SU-DHL-6 (cell line): ENCODE measurements around the gene COL5A1.

Experiments
- H2AFZ ChIP-seq: fragments of 200-600 bp; sonication (generic); 2 replicates; pipeline ENCODE4 v1.6.1; 2014; ENCODE audit warnings: low read depth, mild to moderate bottlenecking, moderate library complexity, mixed read lengths, antibody characterized with exemption, low read length; ENCODE audit not compliant: severe bottlenecking
- H3F3A ChIP-seq: fragments of 200-600 bp; shearing (Covaris generic); 2 replicates; pipeline ENCODE4 v1.6.0; 2016; ENCODE audit warnings: antibody characterized with exemption, mild to moderate bottlenecking; ENCODE audit not compliant: insufficient read depth
- H3K27ac ChIP-seq: fragments of 200-600 bp; sonication (generic); 2 replicates; pipeline ENCODE4 v1.5.1; 2016; ENCODE audit warnings: low read depth, mild to moderate bottlenecking, low read length, moderate library complexity, mixed read lengths
- H3K27me3 ChIP-seq: fragments of 200-600 bp; sonication (generic), shearing (Covaris generic); 2 replicates; pipeline ENCODE4 v1.6.0; 2014; ENCODE audit warnings: mild to moderate bottlenecking, low read length
- H3K36me3 ChIP-seq: fragments of 200-600 bp; sonication (generic); 2 replicates; pipeline ENCODE4 v1.6.1; 2014; ENCODE audit warnings: mild to moderate bottlenecking, low read length, mixed read lengths
- H3K4me2 ChIP-seq: fragments of 300-600, 200-600 bp; shearing (Covaris generic), sonication (generic); 2 replicates; pipeline ENCODE4 v1.6.0; 2014; ENCODE audit warnings: low read length, low read depth, mild to moderate bottlenecking; ENCODE audit not compliant: poor library complexity, severe bottlenecking
- H3K4me3 ChIP-seq: fragments of 200-600 bp; sonication (generic); 2 replicates; pipeline ENCODE4 v1.5.1; 2014; ENCODE audit warnings: antibody characterized with exemption, low read length, mild to moderate bottlenecking, mixed read lengths; ENCODE audit not compliant: insufficient read depth, poor library complexity, severe bottlenecking
- H3K79me2 ChIP-seq: fragments of 200-600 bp; sonication (generic); 2 replicates; pipeline ENCODE4 v1.6.1; 2014; ENCODE audit warnings: mild to moderate bottlenecking, low read length, moderate library complexity; ENCODE audit not compliant: insufficient read depth
- H3K9ac ChIP-seq: fragments of 200-600 bp; sonication (generic); 2 replicates; pipeline ENCODE4 v1.7.0; 2014; ENCODE audit warnings: mild to moderate bottlenecking, low read length
- H3K9me2 ChIP-seq: fragments of 200-600 bp; sonication (generic); replicated peaks from 2 replicates; pipeline ENCODE4 v1.6.1; 2014; ENCODE audit warnings: low read length; ENCODE audit not compliant: insufficient read depth
- H3K9me3 ChIP-seq: fragments of 200-600 bp; sonication (generic); 2 replicates; pipeline ENCODE4 v1.6.1; 2014; ENCODE audit warnings: low read length, mixed read lengths; ENCODE audit not compliant: insufficient read depth
- H4K20me1 ChIP-seq: fragments of 200-600 bp; sonication (generic); 2 replicates; pipeline ENCODE4 v1.6.1; 2014; ENCODE audit warnings: low read depth, mild to moderate bottlenecking, antibody characterized with exemption, low read length, moderate library complexity, mixed read lengths
- EZH2phosphoT487 ChIP-seq: fragments of 200-600 bp; sonication (generic), shearing (Covaris generic); conservative IDR thresholded peaks from 2 replicates; pipeline ENCODE4 v1.6.1; 2018; ENCODE audit warnings: mild to moderate bottlenecking, antibody characterized with exemption, low read length, moderate library complexity, mixed read lengths
- TF ChIP-seq, protein P1 (sequence below): fragments of 200-600 bp; sonication (generic); IDR thresholded peaks from one replicate; pipeline ENCODE4 v1.5.1; 2017; ENCODE audit warnings: antibody characterized with exemption, mild to moderate bottlenecking, low read length, moderate library complexity; ENCODE audit not compliant: insufficient read depth, poor library complexity, severe bottlenecking

The COL5A1 gene

DNA sequence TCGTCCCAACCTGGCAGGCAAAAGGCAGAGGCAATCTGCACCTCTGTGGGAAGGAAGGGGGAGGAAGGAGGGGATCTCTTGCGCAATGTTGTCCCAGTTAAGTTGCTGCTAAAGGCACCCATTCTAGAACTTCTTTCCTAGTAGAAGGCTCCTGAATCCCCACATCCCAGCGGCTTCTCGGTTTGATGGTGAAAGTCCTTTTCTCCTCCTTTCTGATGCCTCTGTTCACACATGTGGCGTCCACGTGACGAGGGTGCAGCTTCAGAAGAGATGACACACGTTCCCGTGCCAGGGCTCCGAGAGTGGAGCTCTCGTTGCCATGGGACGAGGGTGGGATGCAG lies 142.1 kb downstream of the COL5A1 start:
- TF ChIP-seq EZH2phosphoT487 = no peak
- TF ChIP-seq, protein P1, sequence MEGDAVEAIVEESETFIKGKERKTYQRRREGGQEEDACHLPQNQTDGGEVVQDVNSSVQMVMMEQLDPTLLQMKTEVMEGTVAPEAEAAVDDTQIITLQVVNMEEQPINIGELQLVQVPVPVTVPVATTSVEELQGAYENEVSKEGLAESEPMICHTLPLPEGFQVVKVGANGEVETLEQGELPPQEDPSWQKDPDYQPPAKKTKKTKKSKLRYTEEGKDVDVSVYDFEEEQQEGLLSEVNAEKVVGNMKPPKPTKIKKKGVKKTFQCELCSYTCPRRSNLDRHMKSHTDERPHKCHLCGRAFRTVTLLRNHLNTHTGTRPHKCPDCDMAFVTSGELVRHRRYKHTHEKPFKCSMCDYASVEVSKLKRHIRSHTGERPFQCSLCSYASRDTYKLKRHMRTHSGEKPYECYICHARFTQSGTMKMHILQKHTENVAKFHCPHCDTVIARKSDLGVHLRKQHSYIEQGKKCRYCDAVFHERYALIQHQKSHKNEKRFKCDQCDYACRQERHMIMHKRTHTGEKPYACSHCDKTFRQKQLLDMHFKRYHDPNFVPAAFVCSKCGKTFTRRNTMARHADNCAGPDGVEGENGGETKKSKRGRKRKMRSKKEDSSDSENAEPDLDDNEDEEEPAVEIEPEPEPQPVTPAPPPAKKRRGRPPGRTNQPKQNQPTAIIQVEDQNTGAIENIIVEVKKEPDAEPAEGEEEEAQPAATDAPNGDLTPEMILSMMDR = no peak
- no peak overlapping the region for H3K4me3 ChIP-seq
- no peak overlapping the region for H3K4me2 ChIP-seq
- H3K36me3 ChIP-seq = no peaks in the 10 kb centered on the region
- no peaks in the 10 kb centered on the region for H4K20me1 ChIP-seq
- H2AFZ ChIP-seq = no peak overlapping the region
- H3K27me3 ChIP-seq = no peaks in the 10 kb centered on the region
- no peaks in the 10 kb centered on the region for H3F3A ChIP-seq
- no peak overlapping the region for H3K27ac ChIP-seq
- H3K9me3 ChIP-seq = no peaks in the 10 kb centered on the region
- H3K79me2 ChIP-seq = no peaks in the 10 kb centered on the region
- H3K9ac ChIP-seq = no peak overlapping the region
- no peaks in the 10 kb centered on the region for H3K9me2 ChIP-seq

DNA sequence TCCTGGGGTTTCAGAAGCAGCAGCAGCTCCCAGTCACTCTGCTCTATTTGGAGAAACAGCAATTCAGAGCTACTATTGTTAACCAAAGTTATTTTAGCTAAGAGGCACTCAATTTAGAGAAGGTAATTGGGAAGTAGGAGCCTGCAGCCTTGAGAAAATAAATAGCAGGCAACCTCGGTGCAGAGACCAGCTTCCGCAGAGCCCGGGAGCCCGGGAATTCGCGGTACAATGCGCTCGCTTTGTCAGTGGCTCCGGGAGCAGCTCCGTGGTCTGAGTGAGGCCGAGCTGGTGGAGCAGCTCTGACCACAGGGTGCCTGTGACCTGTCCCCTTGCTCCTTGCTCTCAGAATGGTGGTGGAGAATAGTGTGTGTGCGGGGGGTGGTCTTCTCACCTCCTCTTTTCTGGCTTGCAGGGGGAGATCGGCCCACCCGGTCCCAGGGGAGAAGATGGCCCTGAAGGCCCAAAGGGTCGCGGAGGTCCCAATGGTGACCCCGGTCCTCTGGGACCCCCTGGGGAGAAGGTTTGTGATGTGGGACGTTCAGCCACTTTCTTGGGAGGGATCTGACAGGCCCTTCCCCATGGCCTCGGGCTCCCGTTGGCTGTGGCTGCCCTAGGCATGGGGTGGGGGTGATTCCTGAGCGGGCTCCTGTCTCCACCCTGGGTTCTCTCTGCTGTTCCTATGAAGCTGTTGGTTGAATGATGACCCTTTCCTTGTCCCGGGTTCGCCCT lies 143.1 kb downstream of the COL5A1 start:
- Histone ChIP-seq H3K9ac (no peak overlapping the region), H3K79me2 (no peaks in the 10 kb centered on the region), H3K36me3 (no peaks in the 10 kb centered on the region), H3K9me2 (no peaks in the 10 kb centered on the region), H3K4me2 (no peak overlapping the region), H3K4me3 (no peak overlapping the region), H3K27me3 (no peaks in the 10 kb centered on the region), H3K9me3 (no peaks in the 10 kb centered on the region), H4K20me1 (no peaks in the 10 kb centered on the region), H3F3A (no peaks in the 10 kb centered on the region), H2AFZ (no peak overlapping the region), H3K27ac (no peak overlapping the region)
- TF ChIP-seq, protein P1 = no peak
- TF ChIP-seq EZH2phosphoT487 = no peak

DNA sequence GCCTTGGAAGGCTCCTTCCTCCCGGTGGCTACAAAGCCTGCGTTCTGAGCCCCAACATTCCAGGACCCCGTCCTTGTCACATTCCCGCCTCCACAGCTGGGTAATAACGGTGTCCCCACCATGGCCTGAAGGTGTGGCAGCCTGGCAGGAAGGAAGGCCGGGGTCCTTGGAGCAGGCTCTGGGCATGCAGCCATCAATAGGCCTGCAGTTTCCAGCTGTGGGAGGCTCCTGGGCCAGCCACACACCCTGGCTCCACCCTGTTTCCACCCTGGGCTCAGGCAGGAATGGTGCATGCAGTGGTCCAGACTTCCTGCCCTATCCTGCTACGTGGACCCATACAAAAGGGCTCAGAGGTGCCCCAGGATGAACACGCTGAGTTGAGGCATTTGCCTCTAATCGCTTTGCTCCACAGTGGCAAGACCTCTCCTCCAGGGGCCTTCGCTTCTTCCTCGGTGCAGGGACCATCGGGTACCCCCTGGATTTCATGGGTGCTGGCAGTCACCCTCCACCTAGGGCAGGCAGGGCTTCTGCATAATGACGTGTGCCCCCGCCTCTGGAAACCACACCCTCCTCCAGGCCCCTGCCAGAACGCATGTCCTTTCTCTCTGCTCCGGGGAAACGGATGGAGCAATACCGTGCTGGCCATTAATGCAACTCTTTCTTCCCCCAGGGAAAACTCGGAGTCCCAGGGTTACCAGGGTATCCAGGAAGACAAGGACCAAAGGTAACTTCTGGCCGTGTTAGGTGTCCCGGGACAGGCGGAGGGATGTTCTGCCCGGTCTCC lies 143.9 kb downstream of the COL5A1 start:
- TF ChIP-seq EZH2phosphoT487 = no peak
- TF ChIP-seq, protein P1 = no peak
- Histone ChIP-seq H3K9me2 (no peaks in the 10 kb centered on the region), H4K20me1 (no peaks in the 10 kb centered on the region), H3K4me2 (no peak overlapping the region), H3F3A (no peaks in the 10 kb centered on the region), H3K9me3 (no peaks in the 10 kb centered on the region), H3K36me3 (no peaks in the 10 kb centered on the region), H2AFZ (no peak overlapping the region), H3K27ac (no peak overlapping the region), H3K4me3 (no peak overlapping the region), H3K79me2 (no peaks in the 10 kb centered on the region), H3K9ac (no peak overlapping the region), H3K27me3 (no peaks in the 10 kb centered on the region)
